Muscle layer of duodenum (tissue), 2 donors: Measurements from ENCODE around the gene ANKHD1.

ENCODE experiments used
- H3K27ac ChIP-seq: one replicate; pipeline ENCODE4 v1.7.0; 2013; ENCODE audit warnings: mild to moderate bottlenecking, low read length
- H3K27me3 ChIP-seq: one replicate; pipeline ENCODE4 v1.7.0; 2013; ENCODE audit warnings: low read depth, mild to moderate bottlenecking, control low read depth, low read length
- H3K36me3 ChIP-seq, 2 donors: one replicate each; pipeline ENCODE4 v1.7.0; 2013; ENCODE audit warnings: low read length in 2 of 2, control low read depth in 1 of 2, mild to moderate bottlenecking in 1 of 2; ENCODE audit not compliant: insufficient read depth in 2 of 2, control insufficient read depth in 1 of 2
- H3K4me1 ChIP-seq, 2 donors: one replicate each; pipeline ENCODE4 v1.7.0; 2013; ENCODE audit warnings: low read length in 2 of 2, mild to moderate bottlenecking in 2 of 2, control low read depth in 1 of 2, moderate library complexity in 1 of 2; ENCODE audit not compliant: insufficient read depth in 2 of 2, control insufficient read depth in 1 of 2
- H3K4me3 ChIP-seq, 2 donors: one replicate each; pipeline ENCODE4 v1.7.0; 2013; ENCODE audit warnings: low read length in 2 of 2, low read depth in 1 of 2, mild to moderate bottlenecking in 1 of 2
- H3K9me3 ChIP-seq, 2 donors: one replicate each; pipeline ENCODE4 v1.7.0; 2013; ENCODE audit warnings: low read length in 2 of 2, control low read depth in 1 of 2, mild to moderate bottlenecking in 1 of 2; ENCODE audit not compliant: control insufficient read depth in 1 of 2
- donor health status: healthy.

The ANKHD1 gene, protein sequence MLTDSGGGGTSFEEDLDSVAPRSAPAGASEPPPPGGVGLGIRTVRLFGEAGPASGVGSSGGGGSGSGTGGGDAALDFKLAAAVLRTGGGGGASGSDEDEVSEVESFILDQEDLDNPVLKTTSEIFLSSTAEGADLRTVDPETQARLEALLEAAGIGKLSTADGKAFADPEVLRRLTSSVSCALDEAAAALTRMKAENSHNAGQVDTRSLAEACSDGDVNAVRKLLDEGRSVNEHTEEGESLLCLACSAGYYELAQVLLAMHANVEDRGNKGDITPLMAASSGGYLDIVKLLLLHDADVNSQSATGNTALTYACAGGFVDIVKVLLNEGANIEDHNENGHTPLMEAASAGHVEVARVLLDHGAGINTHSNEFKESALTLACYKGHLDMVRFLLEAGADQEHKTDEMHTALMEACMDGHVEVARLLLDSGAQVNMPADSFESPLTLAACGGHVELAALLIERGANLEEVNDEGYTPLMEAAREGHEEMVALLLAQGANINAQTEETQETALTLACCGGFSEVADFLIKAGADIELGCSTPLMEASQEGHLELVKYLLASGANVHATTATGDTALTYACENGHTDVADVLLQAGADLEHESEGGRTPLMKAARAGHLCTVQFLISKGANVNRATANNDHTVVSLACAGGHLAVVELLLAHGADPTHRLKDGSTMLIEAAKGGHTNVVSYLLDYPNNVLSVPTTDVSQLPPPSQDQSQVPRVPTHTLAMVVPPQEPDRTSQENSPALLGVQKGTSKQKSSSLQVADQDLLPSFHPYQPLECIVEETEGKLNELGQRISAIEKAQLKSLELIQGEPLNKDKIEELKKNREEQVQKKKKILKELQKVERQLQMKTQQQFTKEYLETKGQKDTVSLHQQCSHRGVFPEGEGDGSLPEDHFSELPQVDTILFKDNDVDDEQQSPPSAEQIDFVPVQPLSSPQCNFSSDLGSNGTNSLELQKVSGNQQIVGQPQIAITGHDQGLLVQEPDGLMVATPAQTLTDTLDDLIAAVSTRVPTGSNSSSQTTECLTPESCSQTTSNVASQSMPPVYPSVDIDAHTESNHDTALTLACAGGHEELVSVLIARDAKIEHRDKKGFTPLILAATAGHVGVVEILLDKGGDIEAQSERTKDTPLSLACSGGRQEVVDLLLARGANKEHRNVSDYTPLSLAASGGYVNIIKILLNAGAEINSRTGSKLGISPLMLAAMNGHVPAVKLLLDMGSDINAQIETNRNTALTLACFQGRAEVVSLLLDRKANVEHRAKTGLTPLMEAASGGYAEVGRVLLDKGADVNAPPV (N-terminal part only)

DNA sequence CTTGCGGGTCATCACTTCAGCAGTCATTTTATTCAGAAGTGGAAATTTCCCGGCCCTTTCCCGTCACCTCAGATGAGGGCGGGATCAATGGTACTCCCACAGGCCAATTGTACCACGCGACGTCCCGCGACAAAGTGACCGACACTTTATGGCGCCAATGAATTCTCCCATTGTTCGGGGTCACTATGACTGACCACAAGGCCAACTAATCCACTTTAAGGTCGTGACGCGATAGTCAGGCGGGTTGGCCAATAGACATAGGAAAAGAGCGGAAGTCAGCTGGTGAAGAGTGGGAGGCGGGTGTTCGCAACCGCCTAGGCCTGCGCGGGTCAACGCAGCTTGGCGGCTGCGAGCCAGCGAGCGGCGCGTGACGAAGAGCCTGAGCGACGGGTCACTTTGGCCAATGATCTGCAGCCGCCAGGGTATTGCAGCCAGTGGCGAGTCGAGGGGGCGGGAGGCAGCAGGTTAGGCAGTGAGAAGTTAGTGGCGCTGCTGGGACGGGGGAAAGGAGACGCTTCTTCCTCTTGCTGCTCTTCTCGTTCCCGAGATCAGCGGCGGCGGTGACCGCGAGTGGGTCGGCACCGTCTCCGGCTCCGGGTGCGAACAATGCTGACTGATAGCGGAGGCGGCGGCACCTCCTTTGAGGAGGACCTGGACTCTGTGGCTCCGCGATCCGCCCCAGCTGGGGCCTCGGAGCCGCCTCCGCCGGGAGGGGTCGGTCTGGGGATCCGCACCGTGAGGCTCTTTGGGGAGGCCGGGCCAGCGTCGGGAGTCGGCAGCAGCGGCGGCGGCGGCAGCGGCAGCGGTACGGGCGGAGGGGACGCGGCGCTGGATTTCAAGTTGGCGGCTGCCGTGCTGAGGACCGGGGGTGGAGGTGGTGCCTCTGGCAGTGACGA lies at the start of gene ANKHD1:
ANKHD1 (plus strand) TSS at position 472 of the 896 bp plus-strand sequence; CDS start at position 607, 135 bp downstream.
- Histone ChIP-seq H3K4me1 (peaks cover 0 to 41% of the 10 kb centered on the region in 2 donors), H3K27me3 (no peaks in the 10 kb centered on the region), H3K9me3 (no peaks in the 10 kb centered on the region), H3K36me3 (no peaks in the 10 kb centered on the region), H3K27ac (peak within 1 kb of the TSS; percentile 93), H3K4me3 (peak within 1 kb of the TSS; percentile 94 to 99)

DNA sequence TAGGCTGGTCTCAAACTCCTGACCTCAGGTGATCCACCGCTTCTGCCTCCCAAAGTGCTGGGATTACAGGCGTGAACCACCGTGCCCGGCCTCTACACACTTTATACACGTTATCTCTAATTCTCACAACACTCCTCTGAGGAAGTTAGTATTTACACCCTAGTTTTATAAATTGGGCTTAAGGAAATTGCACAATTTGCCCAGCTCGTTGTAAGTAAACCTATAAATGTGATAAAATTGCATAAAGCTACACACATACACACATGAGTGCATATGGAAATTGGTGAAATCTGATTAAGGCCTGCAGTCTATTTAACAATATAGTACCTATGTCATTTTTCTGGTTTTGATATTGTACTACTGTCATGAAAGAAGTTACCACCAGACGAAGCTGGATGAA lies 46.1 kb upstream of the ANKHD1 start:
- no peaks in the 10 kb centered on the region for H3K9me3 ChIP-seq
- H3K4me1 ChIP-seq = peaks cover 0 to 6% of the 10 kb centered on the region in 2 donors
- H3K27me3 ChIP-seq = no peaks in the 10 kb centered on the region
- no peak overlapping the region for H3K4me3 ChIP-seq
- no peaks in the 10 kb centered on the region for H3K36me3 ChIP-seq
- no peak overlapping the region for H3K27ac ChIP-seq

DNA sequence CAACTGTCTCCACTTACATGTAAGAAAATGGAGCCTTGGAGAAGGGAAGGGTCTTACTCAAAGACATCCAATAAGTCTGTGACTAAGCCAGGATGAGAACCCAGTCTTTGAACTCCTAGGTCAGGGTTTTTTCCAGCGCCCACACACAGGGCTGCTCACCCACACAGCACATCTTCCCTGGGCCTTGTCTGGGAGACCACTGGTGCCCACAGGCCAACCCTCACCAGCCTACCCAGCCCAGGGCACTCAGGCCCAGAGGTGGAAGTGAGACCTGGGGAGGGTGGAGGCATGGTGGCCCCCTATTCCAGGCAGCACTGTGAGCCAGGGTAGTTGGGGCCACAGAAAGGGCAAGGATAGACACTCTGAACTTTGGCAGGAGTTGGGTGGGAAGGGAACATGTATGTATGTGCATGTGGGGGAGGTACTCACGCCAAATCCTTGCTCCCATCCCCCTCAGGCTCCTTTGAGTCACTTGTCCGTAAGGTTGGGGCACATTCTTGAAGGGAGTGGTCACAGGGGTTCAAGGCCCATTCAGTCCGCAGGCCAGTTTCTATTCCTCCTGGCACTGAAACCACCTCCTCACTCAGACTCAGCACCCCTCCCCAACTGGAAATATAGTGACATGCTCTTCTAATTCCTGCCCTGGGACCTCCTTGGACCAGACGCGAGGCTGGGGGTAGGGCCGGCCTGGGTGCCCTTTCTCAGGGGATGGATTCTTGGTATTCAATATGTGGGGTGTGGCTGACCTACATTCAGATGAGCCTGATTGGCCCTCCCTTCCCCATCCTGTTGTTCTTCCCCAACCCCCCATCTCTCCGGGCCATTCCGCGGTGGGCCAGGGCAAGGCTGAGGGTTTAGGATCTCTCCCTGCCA lies 44.5 kb upstream of the ANKHD1 start:
- H3K36me3 ChIP-seq = no peaks in the 10 kb centered on the region
- H3K27me3 ChIP-seq = no peaks in the 10 kb centered on the region
- no peaks in the 10 kb centered on the region for H3K9me3 ChIP-seq
- no peak overlapping the region for H3K27ac ChIP-seq
- peak overlapping the region; percentile 19 to 36 for H3K4me3 ChIP-seq
- peaks cover 0 to 6% of the 10 kb centered on the region in 2 donors for H3K4me1 ChIP-seq

DNA sequence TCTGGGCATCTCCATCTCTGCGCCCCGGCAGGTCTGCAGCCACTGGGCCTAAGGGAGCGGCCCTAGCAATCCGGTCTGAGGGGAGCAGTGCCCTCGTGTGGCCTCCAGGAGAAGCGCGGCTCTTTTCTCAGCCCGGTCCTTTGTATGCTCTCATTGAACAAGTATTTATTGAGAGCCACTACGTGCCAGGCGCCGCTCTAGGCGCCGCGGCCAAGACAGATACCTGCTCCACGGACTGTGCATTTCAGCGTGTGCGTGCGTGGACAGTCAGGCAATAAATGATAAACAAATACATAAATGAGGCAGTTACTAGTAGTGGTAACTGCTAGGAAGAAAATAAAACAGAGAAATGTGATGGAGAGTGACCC lies 43.9 kb upstream of the ANKHD1 start:
- Histone ChIP-seq H3K36me3 (no peaks in the 10 kb centered on the region), H3K4me3 (peak overlapping the region; percentile 19 to 36), H3K27me3 (no peaks in the 10 kb centered on the region), H3K4me1 (peaks cover 0 to 6% of the 10 kb centered on the region in 2 donors), H3K27ac (no peak overlapping the region), H3K9me3 (no peaks in the 10 kb centered on the region)

DNA sequence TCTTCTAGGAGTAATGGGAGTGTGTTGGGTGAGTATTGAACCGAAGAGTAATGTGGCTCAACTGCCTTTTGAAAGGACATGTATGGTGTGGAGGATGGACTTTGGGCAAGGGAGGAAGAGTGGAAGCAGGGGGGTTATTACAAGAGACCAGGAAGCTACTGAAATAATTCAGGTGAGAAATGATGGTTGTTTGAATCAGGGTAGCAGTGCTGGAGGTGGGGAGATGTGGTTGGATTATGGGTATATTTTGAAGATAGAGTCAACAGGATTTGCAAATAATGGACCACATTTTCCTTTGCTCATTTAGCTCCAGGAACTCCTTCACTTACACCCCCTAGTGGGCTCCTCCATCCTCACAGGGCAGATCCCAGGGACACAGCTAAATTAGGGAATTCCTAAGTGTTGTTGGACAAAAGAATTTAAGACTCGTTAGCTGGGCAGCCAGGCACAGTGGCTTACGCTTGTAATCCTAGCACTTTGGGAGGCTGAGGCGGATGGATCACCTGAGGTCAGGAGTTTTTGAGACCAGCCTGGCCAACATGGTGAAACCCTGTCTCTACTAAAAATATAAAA lies 42.8 kb upstream of the ANKHD1 start:
- no peaks in the 10 kb centered on the region for H3K27me3 ChIP-seq
- H3K4me3 ChIP-seq = no peak overlapping the region
- peaks cover 0 to 11% of the 10 kb centered on the region in 2 donors for H3K4me1 ChIP-seq
- H3K36me3 ChIP-seq = no peaks in the 10 kb centered on the region
- H3K9me3 ChIP-seq = no peaks in the 10 kb centered on the region
- no peak overlapping the region for H3K27ac ChIP-seq

DNA sequence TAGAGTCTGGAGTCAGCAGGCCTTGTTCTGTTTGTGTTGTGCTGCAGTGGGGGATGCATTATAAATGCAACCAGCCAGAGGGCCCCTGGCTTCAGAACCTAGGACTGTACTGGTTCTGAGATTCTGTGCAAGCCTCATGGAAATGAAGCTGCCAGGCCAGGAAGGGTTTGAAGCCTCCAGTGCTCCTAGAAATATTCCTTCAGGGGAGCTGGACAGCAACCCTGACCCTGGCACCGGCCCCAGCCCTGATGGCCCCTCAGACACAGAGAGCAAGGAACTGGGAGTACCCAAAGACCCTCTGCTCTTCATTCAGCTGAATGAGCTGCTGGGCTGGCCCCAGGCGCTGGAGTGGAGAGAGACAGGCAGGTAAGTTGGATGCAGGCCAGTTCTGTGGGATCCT lies 41.5 kb upstream of the ANKHD1 start, which contains the start of gene SLC4A9:
SLC4A9 (plus strand) TSS at position 94 of the 400 bp plus-strand sequence; CDS start at position 137, 43 bp downstream.
- no peak within 1 kb of the TSS for H3K27ac ChIP-seq
- H3K36me3 ChIP-seq = no peaks in the 10 kb centered on the region
- peaks cover 0 to 11% of the 10 kb centered on the region in 2 donors for H3K4me1 ChIP-seq
- no peaks in the 10 kb centered on the region for H3K27me3 ChIP-seq
- H3K4me3 ChIP-seq = no peak within 1 kb of the TSS
- no peaks in the 10 kb centered on the region for H3K9me3 ChIP-seq

DNA sequence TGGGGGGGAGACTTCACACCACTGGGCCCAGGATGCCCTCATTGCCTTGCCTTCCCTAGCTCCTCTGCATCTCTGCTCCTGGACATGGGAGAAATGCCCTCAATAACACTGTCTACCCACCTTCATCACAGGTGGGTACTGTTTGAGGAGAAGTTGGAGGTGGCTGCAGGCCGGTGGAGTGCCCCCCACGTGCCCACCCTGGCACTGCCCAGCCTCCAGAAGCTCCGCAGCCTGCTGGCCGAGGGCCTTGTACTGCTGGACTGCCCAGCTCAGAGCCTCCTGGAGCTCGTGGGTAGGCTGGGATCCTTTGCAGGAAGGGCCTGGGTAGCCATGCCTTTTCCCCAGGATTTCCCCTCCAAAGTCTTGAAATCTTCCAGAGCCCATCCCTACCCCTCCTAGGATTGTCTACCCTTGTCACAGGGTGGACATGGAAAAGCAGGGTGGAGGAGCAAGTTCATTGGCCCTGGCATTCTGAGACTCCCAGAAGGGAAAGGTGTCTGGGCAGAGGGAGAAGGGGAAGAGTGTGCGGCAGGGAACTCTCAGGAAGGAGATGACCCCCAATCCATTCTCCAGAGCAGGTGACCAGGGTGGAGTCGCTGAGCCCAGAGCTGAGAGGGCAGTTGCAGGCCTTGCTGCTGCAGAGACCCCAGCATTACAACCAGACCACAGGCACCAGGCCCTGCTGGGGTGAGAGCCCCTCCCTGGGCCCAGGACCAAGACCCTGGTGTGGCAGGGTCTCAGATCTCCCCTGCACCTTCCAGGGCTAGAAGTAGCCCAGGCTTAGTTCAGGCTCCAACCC lies 40.8 kb upstream of the ANKHD1 start:
- Histone ChIP-seq H3K27ac (no peak overlapping the region), H3K4me1 (peaks cover 0 to 11% of the 10 kb centered on the region in 2 donors), H3K27me3 (no peaks in the 10 kb centered on the region), H3K9me3 (no peaks in the 10 kb centered on the region), H3K36me3 (no peaks in the 10 kb centered on the region), H3K4me3 (no peak overlapping the region)

DNA sequence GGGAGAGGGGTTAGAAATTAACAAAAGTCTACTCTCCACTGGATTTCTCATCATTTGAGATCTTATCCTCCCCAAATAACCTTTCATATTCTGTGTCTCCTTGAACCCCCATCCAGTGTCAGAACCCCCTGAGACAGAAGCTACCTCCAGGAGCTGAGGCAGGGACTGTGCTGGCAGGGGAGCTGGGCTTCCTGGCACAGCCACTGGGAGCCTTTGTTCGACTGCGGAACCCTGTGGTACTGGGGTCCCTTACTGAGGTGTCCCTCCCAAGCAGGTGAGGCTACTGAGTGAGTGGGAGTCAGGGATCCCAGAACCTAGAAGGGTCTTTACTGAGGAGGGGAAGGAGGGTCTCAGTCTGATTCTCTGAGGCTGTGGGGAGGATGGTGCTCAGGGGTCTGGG lies 39.7 kb upstream of the ANKHD1 start:
- H3K4me3 ChIP-seq = no peak overlapping the region
- H3K27me3 ChIP-seq = no peaks in the 10 kb centered on the region
- no peaks in the 10 kb centered on the region for H3K36me3 ChIP-seq
- peaks cover 0 to 11% of the 10 kb centered on the region in 2 donors for H3K4me1 ChIP-seq
- H3K27ac ChIP-seq = no peak overlapping the region
- no peaks in the 10 kb centered on the region for H3K9me3 ChIP-seq

DNA sequence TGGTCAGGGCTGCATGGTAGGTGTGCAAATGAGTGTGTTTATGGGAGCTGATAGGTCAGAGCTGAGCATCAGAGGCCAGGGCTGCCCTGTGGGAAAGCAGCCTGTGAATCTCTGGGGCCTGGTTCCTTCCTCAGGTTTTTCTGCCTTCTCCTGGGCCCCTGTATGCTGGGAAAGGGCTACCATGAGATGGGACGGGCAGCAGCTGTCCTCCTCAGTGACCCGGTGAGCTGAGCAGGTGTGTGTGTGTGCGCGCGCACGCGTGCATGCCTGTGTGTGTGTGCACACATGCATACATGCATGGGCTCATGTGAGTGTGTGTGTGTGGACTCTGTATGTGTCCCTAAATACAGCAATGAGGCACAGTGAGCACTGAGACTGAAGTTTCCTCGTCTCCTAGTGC lies 39.3 kb upstream of the ANKHD1 start:
- Histone ChIP-seq H3K36me3 (no peaks in the 10 kb centered on the region), H3K9me3 (no peaks in the 10 kb centered on the region), H3K4me1 (peaks cover 0 to 9% of the 10 kb centered on the region in 2 donors), H3K4me3 (no peak overlapping the region), H3K27me3 (no peaks in the 10 kb centered on the region), H3K27ac (no peak overlapping the region)
